Stimulated activated CD8-positive, alpha-beta memory T cell treated with anti-CD3 and anti-CD28 coated beads, Interleukin-7, amount 100 ng/mL, for 24 hours (primary cell): Measurements from ENCODE around the gene SLC4A9.
"Not testable (repeated sequence)": the region's sequence is repeated elsewhere in the genome, so short reads cannot be mapped to it uniquely, and the experiment has no call there.

Experiments
- DNase-seq: peaks from one replicate; pipeline ENCODE4 v3.0.0-alpha.2; 2020; ENCODE audit warnings: low read depth

The SLC4A9 gene

GRCh38 chr5:140401362-140402257 lies 41.6 kb downstream of the SLC4A9 start, which contains the start of gene ANKHD1:
ANKHD1 (plus strand) TSS chr5:140401833; CDS start chr5:140401968, 135 bp downstream.
- DNase-seq, result peak; percentile 86

- peak; percentile 10 for DNase-seq
Measured at GRCh38 chr5:140402258-140403074, 42.5 kb downstream of the SLC4A9 start.

- no peak for DNase-seq
Measured at GRCh38 chr5:140403613-140404012, 43.6 kb downstream of the SLC4A9 start.

- DNase-seq, result no peak
Measured at GRCh38 chr5:140408750-140409241, 48.8 kb downstream of the SLC4A9 start.

- no peak for DNase-seq
Measured at GRCh38 chr5:140413230-140413629, 53.2 kb downstream of the SLC4A9 start.

- DNase-seq, result no peak
Measured at GRCh38 chr5:140417235-140417634, 57.2 kb downstream of the SLC4A9 start.

- DNase-seq, result no peak
Measured at GRCh38 chr5:140418862-140419520, 59.0 kb downstream of the SLC4A9 start.

GRCh38 chr5:140420226-140420570 lies 60.2 kb downstream of the SLC4A9 start:
- no peak for DNase-seq

GRCh38 chr5:140420665-140421361 lies 60.8 kb downstream of the SLC4A9 start:
- no peak for DNase-seq

GRCh38 chr5:140421375-140421774 lies 61.4 kb downstream of the SLC4A9 start:
- DNase-seq, result not testable (repeated sequence)

GRCh38 chr5:140423609-140424008 lies 63.6 kb downstream of the SLC4A9 start:
- DNase-seq, result no peak

- DNase-seq, result no peak
Measured at GRCh38 chr5:140424135-140424534, 64.1 kb downstream of the SLC4A9 start.
